Astrocyte (in vitro differentiated cells and primary cell): Measurements from ENCODE around the gene TLN1.

Source experiments
- CTCF ChIP-seq: IDR thresholded peaks from 2 replicates; pipeline ENCODE4 v1.5.1; 2011; ENCODE audit warnings: low read depth, mild to moderate bottlenecking, inconsistent platforms, low read length, moderate library complexity; ENCODE audit not compliant: insufficient read depth
- EZH2 ChIP-seq: IDR thresholded peaks from 2 replicates; pipeline ENCODE4 v1.6.1; 2012; ENCODE audit warnings: mild to moderate bottlenecking, low read length, inconsistent platforms; ENCODE audit not compliant: insufficient read depth

DNA sequence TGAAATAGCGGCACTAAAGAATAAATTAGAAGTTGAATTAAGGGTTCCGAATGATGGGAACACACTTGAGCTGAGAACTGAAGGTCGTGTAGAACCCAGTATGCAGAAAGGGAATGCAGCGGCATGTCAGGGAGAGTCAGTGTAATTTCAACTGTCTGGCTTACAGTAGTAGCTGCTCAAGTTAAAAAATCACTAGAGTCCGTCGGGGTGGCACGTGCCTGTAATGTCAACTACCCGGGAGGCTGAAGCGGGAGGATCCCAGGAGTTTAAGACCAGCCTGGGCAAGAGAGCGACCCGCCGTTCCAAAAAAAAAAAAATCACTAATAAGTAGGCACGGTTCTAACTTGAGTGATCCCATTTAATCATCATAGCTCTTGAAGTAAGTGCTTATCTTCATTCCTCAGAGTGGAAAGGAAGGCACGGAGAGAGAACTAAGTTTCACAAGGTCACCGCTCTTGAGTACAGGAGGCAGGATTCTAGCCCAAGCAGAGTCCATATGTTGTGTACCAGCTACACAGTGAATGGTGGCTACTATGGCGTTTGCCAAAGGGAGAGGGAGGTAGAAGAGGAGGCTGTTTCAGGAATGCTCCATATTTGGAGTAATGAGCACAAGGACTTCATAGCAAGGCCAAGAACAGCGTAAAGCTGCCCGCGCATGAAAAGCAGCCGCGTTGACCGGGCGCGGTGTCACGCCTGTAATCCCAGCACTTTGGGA, 75.0 kb downstream of the TLN1 start:
- TF ChIP-seq EZH2 (no peak), CTCF (no peak)
